ENCODE data around the gene SLC35A4. TPM values are rescaled to one million over a fixed set of nuclear protein-coding genes. Genes with fewer than 3 reads are reported as not detected.
"Not testable (repeated sequence)": the region's sequence is repeated elsewhere in the genome, so short reads cannot be mapped to it uniquely, and the experiment has no call there.

Gene SLC35A4
- total and polyA plus RNA-seq, 10 donors: 23.3 to 64.0 (median 55.8) TPM

GRCh38 chr5:140573683-140574082 is 9.1 kb downstream of the SLC35A4 start:
- intact Hi-C loops (cut with DNase I; ENCODE audit: low total_unique reads): no loop called here
- H3K4me1 ChIP-seq: peaks cover 8 to 66% (median 34%) of the 10 kb centered on the region in 6 donors
- TF ChIP-seq CTCF (IDR thresholded peaks at IDR 0.05 in 8 of 11, conservative IDR thresholded peaks at IDR 0.05 in 3 of 11) (no peak), POLR2A (IDR thresholded peaks at IDR 0.05) (no peak), POLR2AphosphoS5 (IDR thresholded peaks at IDR 0.05) (no peak)
- no peak overlapping the region for H3K4me3 ChIP-seq
- H3K27ac ChIP-seq: peak overlapping the region in 6 of 8 donors; percentile 7 to 68 (median 46)
- DNase-seq: no peak
- WGBS, 5 donors: 95 to 99% (median 97%) methylated on average over 7 of the region's 7 CpGs
- no peaks in the 10 kb centered on the region for H3K9me3 ChIP-seq
- peaks cover 0 to 29% (median 5%) of the 10 kb centered on the region in 6 donors for H3K36me3 ChIP-seq
- no peaks in the 10 kb centered on the region for H3K27me3 ChIP-seq (replicated peaks in 1 of 7)

- DNase-seq: no peak
- H3K27ac ChIP-seq: peak overlapping the region in 6 of 8 donors; percentile 14 to 68 (median 46)
Observed at GRCh38 chr5:140574165-140574564, 9.5 kb downstream of the SLC35A4 start.

GRCh38 chr5:140575309-140575708 is 10.7 kb downstream of the SLC35A4 start:
- Histone ChIP-seq H3K27ac (peak overlapping the region in 3 of 8 donors; percentile 37 to 68 (median 57)), H3K4me1 (peaks cover 0 to 50% (median 18%) of the 10 kb centered on the region in 6 donors), H3K4me3 (no peak overlapping the region), H3K9me3 (no peaks in the 10 kb centered on the region), H3K36me3 (peaks cover 0 to 27% (median 2%) of the 10 kb centered on the region in 6 donors), H3K27me3 (replicated peaks in 1 of 7) (no peaks in the 10 kb centered on the region)
- peak; percentile 21 to 73 (median 55) for TF ChIP-seq CTCF (IDR thresholded peaks at IDR 0.05 in 8 of 11, conservative IDR thresholded peaks at IDR 0.05 in 3 of 11)
- TF ChIP-seq POLR2A (IDR thresholded peaks at IDR 0.05): no peak
- peak in 1 of 3 donors; percentile 67 for TF ChIP-seq POLR2AphosphoS5 (IDR thresholded peaks at IDR 0.05)
- 66 to 88% (median 78%) methylated on average over 6 to 8 of the region's 8 CpGs for WGBS, 5 donors
- DNase-seq: peak; percentile 90
- intact Hi-C loops (cut with DNase I; ENCODE audit: low total_unique reads): no loop called here

More at GRCh38 chr5:140574165-140574564, 9.5 kb downstream of the SLC35A4 start:
- intact Hi-C loops (cut with DNase I; ENCODE audit: low total_unique reads): no loop called here
- Histone ChIP-seq H3K9me3 (no peaks in the 10 kb centered on the region), H3K4me1 (peaks cover 8 to 61% (median 29%) of the 10 kb centered on the region in 6 donors), H3K36me3 (peaks cover 0 to 31% (median 5%) of the 10 kb centered on the region in 6 donors), H3K4me3 (no peak overlapping the region), H3K27me3 (replicated peaks in 1 of 7) (no peaks in the 10 kb centered on the region)
- peak in 1 of 3 donors; percentile 72 for TF ChIP-seq POLR2AphosphoS5 (IDR thresholded peaks at IDR 0.05)
- no peak for TF ChIP-seq POLR2A (IDR thresholded peaks at IDR 0.05)
- WGBS, 5 donors: 57 to 75% (median 65%) methylated on average over 3 of the region's 3 CpGs

GRCh38 chr5:140576776-140577201 is 12.2 kb downstream of the SLC35A4 start:
- Histone ChIP-seq H3K27me3 (replicated peaks in 1 of 7) (no peaks in the 10 kb centered on the region), H3K9me3 (no peaks in the 10 kb centered on the region), H3K27ac (peak overlapping the region in 6 of 8 donors; percentile 38 to 62 (median 44)), H3K4me3 (no peak overlapping the region), H3K4me1 (peaks cover 0 to 36% (median 16%) of the 10 kb centered on the region in 6 donors), H3K36me3 (peaks cover 0 to 12% (median 0%) of the 10 kb centered on the region in 6 donors)
- DNase-seq: no peak
- intact Hi-C loops (cut with DNase I; ENCODE audit: low total_unique reads): no loop called here
- no peak for TF ChIP-seq POLR2A (IDR thresholded peaks at IDR 0.05)
- no peak for TF ChIP-seq CTCF (IDR thresholded peaks at IDR 0.05 in 8 of 11, conservative IDR thresholded peaks at IDR 0.05 in 3 of 11)
- no peak for TF ChIP-seq POLR2AphosphoS5 (IDR thresholded peaks at IDR 0.05)
- 55 to 81% (median 65%) methylated on average over 2 of the region's 2 CpGs for WGBS, 5 donors

- H3K9me3 ChIP-seq; H3K4me3 ChIP-seq; DNase-seq; H3K27ac ChIP-seq; intact Hi-C loops (cut with DNase I; ENCODE audit: low total_unique reads); H3K27me3 ChIP-seq (replicated peaks in 1 of 7): not testable (repeated sequence)
- 85 to 96% (median 92%) methylated on average over 6 of the region's 6 CpGs for WGBS, 5 donors
- Histone ChIP-seq H3K4me1 (peaks cover 0 to 27% (median 15%) of the 10 kb centered on the region in 6 donors), H3K36me3 (peaks cover 0 to 12% (median 0%) of the 10 kb centered on the region in 6 donors)
Observed at GRCh38 chr5:140579188-140579747, 14.6 kb downstream of the SLC35A4 start.
